Activated B cell treated with CpG ODN at 0.5 μM for 24 hours (primary cell): ENCODE results near the gene SNX13. TPM values are rescaled to one million over a fixed set of nuclear protein-coding genes. Genes with fewer than 3 reads are reported as not detected.

Source experiments
- ATAC-seq: fragments of 200-7000 bp; cut with Tn5 transposase; one replicate; pipeline ENCODE4 v1.10.0; 2021; ENCODE audit warnings: low read depth, mild to moderate bottlenecking, moderate library complexity
- CTCF ChIA-PET: fragments of 350-600 bp; sonication (Branson Sonifier 250); formaldehyde crosslinking; loops from one replicate; lab custom pipeline; 2021; ENCODE audit warnings: antibody characterized with exemption; lab: Charles Lee
- POLR2A ChIA-PET: fragments of 350-600 bp; sonication (Branson Sonifier 250); formaldehyde crosslinking; loops from one replicate; lab custom pipeline; 2021; ENCODE audit warnings: antibody characterized with exemption; lab: Charles Lee
- DNase-seq: peaks from one replicate; pipeline ENCODE4 v3.0.0; 2022
- H3K27ac Mint-ChIP-seq: one replicate; pipeline ENCODE4 v1.8.0; 2020; ENCODE audit warnings: mixed read lengths
- H3K27me3 Mint-ChIP-seq: one replicate; pipeline ENCODE4 v1.8.0; 2021; ENCODE audit warnings: mixed read lengths
- H3K36me3 Mint-ChIP-seq: one replicate; pipeline ENCODE4 v1.8.0; 2021; ENCODE audit warnings: low read depth, mixed read lengths
- H3K4me1 Mint-ChIP-seq: one replicate; pipeline ENCODE4 v1.8.0; 2021; ENCODE audit warnings: mixed read lengths
- H3K4me3 Mint-ChIP-seq: one replicate; pipeline ENCODE4 v1.8.0; 2020; ENCODE audit warnings: mild to moderate bottlenecking, mixed read lengths
- H3K9me3 Mint-ChIP-seq: one replicate; pipeline ENCODE4 v1.8.0; 2020; ENCODE audit warnings: mixed read lengths
- CTCF ChIP-seq: fragments of 200-600 bp; IDR thresholded peaks from one replicate; pipeline ENCODE4 v1.8.0; 2022; ENCODE audit warnings: antibody characterized with exemption, mild to moderate bottlenecking
- intact Hi-C: fragments of 100-400 bp; cut with micrococcal nuclease; formaldehyde crosslinking; loops from one replicate; pipeline ENCODE4 v1.15.1; 2024
- total RNA-seq: library from RNA; stranded (reverse); gene quantifications from 2 replicates; pipeline ENCODE4 v1.2.3, GENCODE V29; 2022

Gene SNX13
- total RNA-seq, 1 donor from 2014 or later = 46.5 TPM

- peaks cover 69% of the 10 kb centered on the region for H3K36me3 Mint-ChIP-seq
- H3K4me1 Mint-ChIP-seq = no peaks in the 10 kb centered on the region
- peaks cover 9% of the 10 kb centered on the region for H3K9me3 Mint-ChIP-seq
- H3K4me3 Mint-ChIP-seq = no peak overlapping the region
- DNase-seq = no peak
- CTCF ChIA-PET = no interaction called here
- H3K27ac Mint-ChIP-seq = no peak overlapping the region
- no peaks in the 10 kb centered on the region for H3K27me3 Mint-ChIP-seq
- no peak for TF ChIP-seq CTCF
- no peak for ATAC-seq
- POLR2A ChIA-PET = no interaction called here
- intact Hi-C loops = no loop called here
Observed at GRCh38 chr7:17856251-17856650, 84.0 kb downstream of the SNX13 start.

GRCh38 chr7:17855202-17855601 is 85.1 kb downstream of the SNX13 start:
- CTCF ChIA-PET = no interaction called here
- peaks cover 9% of the 10 kb centered on the region for H3K9me3 Mint-ChIP-seq
- TF ChIP-seq CTCF = no peak
- no peak overlapping the region for H3K27ac Mint-ChIP-seq
- intact Hi-C loops = no loop called here
- POLR2A ChIA-PET = interaction anchor here (0.6 kb wide), 1 partner anchor 319 kb away, joined by 3 read pairs; no protein-coding TSS in a partner anchor
- no peaks in the 10 kb centered on the region for H3K27me3 Mint-ChIP-seq
- H3K4me1 Mint-ChIP-seq = no peaks in the 10 kb centered on the region
- H3K4me3 Mint-ChIP-seq = no peak overlapping the region
- ATAC-seq (no peak), DNase-seq (no peak)
- H3K36me3 Mint-ChIP-seq = peaks cover 64% of the 10 kb centered on the region

GRCh38 chr7:17854261-17855047 is 85.8 kb downstream of the SNX13 start:
- Mint-ChIP-seq H3K4me3 (no peak overlapping the region), H3K27ac (no peak overlapping the region), H3K4me1 (no peaks in the 10 kb centered on the region), H3K9me3 (peaks cover 9% of the 10 kb centered on the region), H3K27me3 (no peaks in the 10 kb centered on the region), H3K36me3 (peaks cover 62% of the 10 kb centered on the region)
- ATAC-seq = no peak
- intact Hi-C loops = no loop called here
- ChIA-PET POLR2A (interaction anchor here (0.6 kb wide), 1 partner anchor 318 kb away, joined by 3 read pairs; no protein-coding TSS in a partner anchor), CTCF (no interaction called here)
- DNase-seq = no peak
- TF ChIP-seq CTCF = no peak

DNA sequence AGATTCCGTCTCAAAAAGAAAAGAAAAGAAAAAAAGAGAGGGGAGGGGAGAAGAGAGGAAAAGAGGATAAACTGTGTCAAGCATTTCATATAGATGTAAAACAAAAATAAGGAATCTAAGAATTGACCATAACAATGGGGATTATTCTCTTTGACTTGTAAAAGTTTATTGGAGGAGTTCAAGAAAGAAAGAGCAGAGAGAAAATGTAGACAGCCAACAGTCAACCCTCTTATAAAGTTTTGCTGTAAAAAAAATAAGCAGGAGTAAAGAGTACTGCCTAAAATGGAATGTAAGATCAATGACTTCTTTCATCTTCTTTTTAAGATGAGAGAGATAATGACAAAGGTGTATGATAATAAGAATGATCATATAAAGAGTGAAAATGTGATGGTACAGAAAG is 87.9 kb downstream of the SNX13 start:
- ChIA-PET CTCF (no interaction called here), POLR2A (no interaction called here)
- no peaks in the 10 kb centered on the region for H3K27me3 Mint-ChIP-seq
- H3K4me1 Mint-ChIP-seq = peaks cover 3% of the 10 kb centered on the region
- no peak for ATAC-seq
- H3K9me3 Mint-ChIP-seq = peaks cover 9% of the 10 kb centered on the region
- no peak for DNase-seq
- TF ChIP-seq CTCF = no peak
- peaks cover 71% of the 10 kb centered on the region for H3K36me3 Mint-ChIP-seq
- no peak overlapping the region for H3K27ac Mint-ChIP-seq
- no peak overlapping the region for H3K4me3 Mint-ChIP-seq
- intact Hi-C loops = no loop called here

DNA sequence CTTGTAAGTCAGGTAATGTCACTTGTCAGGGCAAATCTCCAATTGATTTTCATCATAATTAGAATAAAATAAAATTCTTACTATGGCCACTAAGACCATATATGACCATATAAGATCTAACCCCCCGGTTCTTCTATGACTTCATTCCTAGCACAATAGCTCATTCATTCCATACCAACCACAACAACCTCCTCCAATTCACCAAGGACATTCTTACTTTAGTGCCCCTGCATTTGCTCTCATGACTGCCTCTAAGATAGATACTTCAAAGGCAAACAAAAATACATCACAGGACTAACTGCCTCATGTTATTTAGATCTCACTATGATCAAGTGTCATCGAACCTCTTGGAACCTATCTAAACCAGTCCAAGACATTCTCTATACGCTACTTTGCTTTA is 90.8 kb downstream of the SNX13 start:
- intact Hi-C loops = no loop called here
- DNase-seq (no peak), ATAC-seq (no peak)
- no peak for TF ChIP-seq CTCF
- no peak overlapping the region for H3K27ac Mint-ChIP-seq
- ChIA-PET POLR2A (no interaction called here), CTCF (no interaction called here)
- no peaks in the 10 kb centered on the region for H3K9me3 Mint-ChIP-seq
- no peak overlapping the region for H3K4me3 Mint-ChIP-seq
- H3K4me1 Mint-ChIP-seq = peaks cover 12% of the 10 kb centered on the region
- H3K36me3 Mint-ChIP-seq = peaks cover 68% of the 10 kb centered on the region
- no peaks in the 10 kb centered on the region for H3K27me3 Mint-ChIP-seq
